Activated CD4-positive, alpha-beta T cell treated with anti-CD3 and anti-CD28 coated beads, Interleukin-2, amount 10 ng/mL, durations not matched to agents 7 days and 5 days (primary cell): Measurements from ENCODE around the gene NEDD1. TPM values are rescaled to one million over a fixed set of nuclear protein-coding genes. Genes with fewer than 3 reads are reported as not detected.

Experiments
- CTCF ChIA-PET: fragments of 350-600 bp; sonication (Branson Sonifier 250); formaldehyde crosslinking; loops from one replicate; lab custom pipeline; 2021; ENCODE audit warnings: antibody characterized with exemption; lab: Charles Lee
- POLR2A ChIA-PET: fragments of 350-600 bp; sonication (Branson Sonifier 250); formaldehyde crosslinking; loops from one replicate; lab custom pipeline; 2021; ENCODE audit warnings: antibody characterized with exemption; lab: Charles Lee
- DNase-seq: peaks from one replicate; pipeline ENCODE4 v3.0.0-alpha.2; 2020
- H3K27ac Mint-ChIP-seq: one replicate; pipeline ENCODE4 v1.8.0; 2021; ENCODE audit warnings: mild to moderate bottlenecking, moderate library complexity, mixed read lengths
- H3K27me3 Mint-ChIP-seq: one replicate; pipeline ENCODE4 v1.8.0; 2021; ENCODE audit warnings: mixed read lengths
- H3K36me3 Mint-ChIP-seq: one replicate; pipeline ENCODE4 v1.8.0; 2021; ENCODE audit warnings: low read depth, mixed read lengths
- H3K4me1 Mint-ChIP-seq: one replicate; pipeline ENCODE4 v1.8.0; 2021; ENCODE audit warnings: mixed read lengths
- H3K4me3 Mint-ChIP-seq: one replicate; pipeline ENCODE4 v1.8.0; 2021; ENCODE audit warnings: mild to moderate bottlenecking, moderate library complexity, mixed read lengths
- H3K9me3 Mint-ChIP-seq: one replicate; pipeline ENCODE4 v1.8.0; 2021; ENCODE audit warnings: mixed read lengths
- total RNA-seq, 2 experiments: library from RNA; stranded (reverse); gene quantifications; one replicate each; pipeline ENCODE4 v1.2.3, GENCODE V29; 2021

The NEDD1 gene
- total RNA-seq, 2 experiments from 2014 or later = 46.2 to 48.7 TPM

DNA sequence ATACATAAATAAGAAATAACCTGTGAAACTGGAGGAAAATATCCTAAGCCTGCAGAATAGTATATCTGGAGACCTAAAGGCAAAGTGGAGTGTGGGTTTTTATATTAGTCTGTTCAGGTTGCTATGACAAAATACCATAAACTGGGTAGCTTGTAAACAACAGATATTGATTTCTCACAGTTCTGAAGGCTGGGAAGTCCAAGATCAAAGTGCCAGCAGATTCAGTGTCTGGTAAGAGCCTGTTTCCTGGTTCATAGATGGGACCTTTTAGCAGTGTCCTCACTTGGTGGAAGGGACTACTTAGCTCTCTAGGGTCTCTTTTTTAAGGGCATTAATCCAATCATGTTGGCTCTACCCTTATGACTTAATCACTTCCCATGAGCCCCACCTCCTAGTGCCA, 25.4 kb upstream of the NEDD1 start:
- Mint-ChIP-seq H3K9me3 (no peaks in the 10 kb centered on the region), H3K27me3 (peaks cover 2% of the 10 kb centered on the region), H3K27ac (no peak overlapping the region), H3K36me3 (no peaks in the 10 kb centered on the region), H3K4me3 (no peak overlapping the region), H3K4me1 (no peaks in the 10 kb centered on the region)
- ChIA-PET CTCF (no interaction called here), POLR2A (no interaction called here)
- no peak for DNase-seq

DNA sequence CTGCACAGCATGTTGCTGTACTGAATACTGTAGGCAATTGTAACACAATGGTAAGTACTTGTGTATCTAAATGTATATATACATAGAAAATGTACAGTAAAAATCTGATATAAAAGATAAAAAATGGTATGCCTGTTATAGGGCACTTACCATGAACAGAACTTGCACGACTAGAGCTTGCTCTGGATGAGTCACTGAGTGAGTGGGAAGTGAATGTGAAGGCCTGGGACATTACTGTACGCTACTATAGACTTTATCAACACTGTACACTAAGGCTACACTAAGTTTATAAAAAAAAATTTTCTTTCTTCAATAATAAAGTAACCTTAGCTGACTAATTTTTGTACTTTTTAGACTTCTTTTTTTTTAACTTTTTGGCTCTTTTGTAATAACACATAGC, 24.2 kb upstream of the NEDD1 start:
- no peak for DNase-seq
- Mint-ChIP-seq H3K4me3 (no peak overlapping the region), H3K27ac (no peak overlapping the region), H3K4me1 (no peaks in the 10 kb centered on the region), H3K9me3 (no peaks in the 10 kb centered on the region), H3K36me3 (no peaks in the 10 kb centered on the region), H3K27me3 (peaks cover 2% of the 10 kb centered on the region)
- ChIA-PET CTCF (interaction anchor here (0.6 to 1.0 kb wide), 2 partner anchors 13 to 26 kb away, joined by 3 to 4 read pairs; no protein-coding TSS in a partner anchor), POLR2A (no interaction called here)

DNA sequence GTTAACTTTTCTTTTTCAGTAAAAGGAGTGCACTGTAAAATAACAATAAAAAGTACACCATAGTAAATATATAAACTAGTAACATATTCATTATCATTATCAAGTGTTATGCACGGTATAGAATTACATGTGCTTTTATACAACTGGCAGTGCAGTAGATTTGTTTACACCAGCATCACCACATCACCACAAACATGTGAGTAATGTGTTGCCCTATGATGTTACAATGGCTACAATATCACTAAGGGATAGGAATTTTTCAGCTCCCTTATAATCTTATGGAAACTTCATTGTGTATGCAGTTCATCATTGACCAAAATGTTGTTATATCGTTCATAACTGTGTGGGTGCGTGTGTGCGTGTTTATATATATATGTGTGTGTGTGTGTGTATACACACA, 23.5 kb upstream of the NEDD1 start:
- Mint-ChIP-seq H3K4me3 (no peak overlapping the region), H3K27ac (no peak overlapping the region), H3K36me3 (no peaks in the 10 kb centered on the region), H3K9me3 (no peaks in the 10 kb centered on the region), H3K4me1 (no peaks in the 10 kb centered on the region), H3K27me3 (peaks cover 2% of the 10 kb centered on the region)
- ChIA-PET CTCF (interaction anchor here (1.0 kb wide), 1 partner anchor 14 kb away, joined by 3 read pairs; no protein-coding TSS in a partner anchor), POLR2A (no interaction called here)
- DNase-seq = no peak

DNA sequence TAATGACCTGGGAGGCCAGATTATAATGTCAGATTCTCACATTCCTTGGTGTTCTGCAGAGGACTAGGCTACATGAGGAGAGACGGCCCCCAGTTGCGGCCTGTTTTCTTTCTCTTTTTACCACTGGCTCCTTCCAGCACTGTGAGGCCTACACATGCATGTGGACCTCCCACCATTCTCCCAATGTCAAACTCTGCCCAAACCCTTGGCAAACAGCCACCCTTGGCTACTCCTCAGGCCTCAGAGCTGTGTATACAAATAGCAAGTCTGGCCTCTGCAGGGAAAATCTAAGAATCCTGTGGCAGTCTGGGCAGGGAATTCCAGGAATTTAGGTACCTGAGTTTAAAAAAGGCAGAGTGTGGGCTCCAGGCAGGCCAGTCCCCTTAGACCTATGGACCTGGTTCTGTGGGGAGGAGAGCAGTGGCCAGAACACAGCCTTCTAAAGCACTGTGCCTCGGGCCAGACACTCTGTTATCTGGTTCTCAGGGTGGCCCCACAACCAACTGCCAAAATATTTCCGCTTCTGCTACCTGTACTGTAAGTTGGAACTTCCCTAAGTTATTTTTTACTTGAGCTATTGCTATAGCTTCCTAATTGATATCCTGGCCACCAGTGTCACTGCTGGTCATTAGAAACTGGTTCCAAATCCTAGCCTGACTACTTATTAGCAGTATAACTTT, 19.9 kb upstream of the NEDD1 start:
- no peaks in the 10 kb centered on the region for H3K4me1 Mint-ChIP-seq
- no peaks in the 10 kb centered on the region for H3K9me3 Mint-ChIP-seq
- peaks cover 8% of the 10 kb centered on the region for H3K27me3 Mint-ChIP-seq
- no peaks in the 10 kb centered on the region for H3K36me3 Mint-ChIP-seq
- no peak overlapping the region for H3K27ac Mint-ChIP-seq
- ChIA-PET POLR2A (no interaction called here), CTCF (interaction anchor here (1.1 kb wide), 1 partner anchor 89 kb away, joined by 3 read pairs; no protein-coding TSS in a partner anchor)
- no peak overlapping the region for H3K4me3 Mint-ChIP-seq
- no peak for DNase-seq

DNA sequence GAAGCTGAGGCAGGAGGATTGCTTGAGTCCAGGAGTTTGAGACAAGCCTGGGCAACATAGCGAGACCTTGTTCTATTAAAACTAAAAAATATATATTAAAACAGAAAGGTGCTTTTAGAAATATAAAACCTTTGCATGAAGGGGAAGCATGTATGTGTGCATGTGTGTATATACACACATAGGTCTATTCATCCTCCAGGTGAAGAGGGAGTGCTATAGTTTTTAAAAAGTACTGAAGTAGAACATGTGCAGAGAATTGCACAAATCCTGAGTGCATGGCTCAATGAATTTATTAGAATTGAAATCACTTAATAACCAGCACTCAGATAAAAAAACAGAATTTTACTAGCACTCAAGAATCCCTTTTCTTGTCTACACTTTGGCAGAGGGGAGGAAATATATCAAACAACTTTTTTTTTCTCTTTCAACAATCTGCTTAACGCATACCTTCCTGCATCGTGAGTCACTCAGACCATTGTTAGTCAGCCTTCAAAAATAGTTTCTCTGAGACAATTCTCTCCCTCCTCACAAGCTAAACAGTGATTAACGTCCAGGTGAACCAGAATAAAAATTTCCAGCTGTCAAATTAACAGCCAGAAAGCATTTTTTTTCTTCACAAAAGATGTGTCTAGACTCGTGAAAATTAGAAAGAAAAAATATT, 17.7 kb upstream of the NEDD1 start:
- CTCF ChIA-PET = no interaction called here
- Mint-ChIP-seq H3K9me3 (peaks cover 5% of the 10 kb centered on the region), H3K36me3 (no peaks in the 10 kb centered on the region), H3K27ac (no peak overlapping the region), H3K4me1 (no peaks in the 10 kb centered on the region), H3K4me3 (no peak overlapping the region), H3K27me3 (peaks cover 11% of the 10 kb centered on the region)
- POLR2A ChIA-PET = no interaction called here
- no peak for DNase-seq

DNA sequence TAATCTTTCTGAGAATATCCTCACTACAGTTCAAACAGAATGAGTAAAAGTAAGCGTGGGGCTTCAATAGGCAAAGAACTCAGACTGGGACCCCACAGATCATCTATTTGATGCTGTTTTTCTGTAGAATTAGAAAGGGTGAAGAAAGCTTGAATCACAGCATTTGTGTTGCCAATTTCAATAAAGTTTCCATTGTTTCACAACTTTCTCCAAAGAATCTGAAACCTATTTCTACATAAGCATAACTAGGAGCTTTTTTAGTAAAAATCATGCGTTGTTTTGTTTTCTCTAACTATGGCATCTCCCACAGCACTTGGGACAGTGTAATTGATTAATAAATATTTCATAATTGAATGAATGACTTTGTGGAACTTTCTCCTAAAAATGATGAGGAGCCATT, 16.7 kb upstream of the NEDD1 start:
- POLR2A ChIA-PET = no interaction called here
- Mint-ChIP-seq H3K36me3 (no peaks in the 10 kb centered on the region), H3K4me3 (no peak overlapping the region), H3K9me3 (peaks cover 5% of the 10 kb centered on the region), H3K27ac (no peak overlapping the region), H3K27me3 (peaks cover 11% of the 10 kb centered on the region), H3K4me1 (no peaks in the 10 kb centered on the region)
- no peak for DNase-seq
- CTCF ChIA-PET = no interaction called here

DNA sequence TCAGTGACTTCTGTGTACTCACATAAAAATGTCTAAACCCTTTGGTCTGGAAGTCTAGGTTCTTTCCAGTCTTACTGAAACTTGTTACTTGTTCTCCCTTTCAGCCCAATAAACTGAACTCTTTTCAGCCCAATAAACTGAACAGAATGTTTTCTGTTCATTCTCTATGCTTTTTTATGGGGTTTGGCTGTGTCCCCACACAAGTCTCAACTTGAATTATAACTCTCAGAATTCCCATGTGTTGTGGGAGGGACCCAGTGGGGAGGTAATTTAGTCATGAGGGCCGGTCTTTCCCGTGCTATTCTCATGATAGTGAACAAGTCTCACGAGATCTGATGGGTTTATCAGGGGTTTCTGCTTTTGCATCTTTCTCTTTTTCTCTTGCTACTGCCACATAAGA, 15.0 kb upstream of the NEDD1 start:
- ChIA-PET CTCF (no interaction called here), POLR2A (no interaction called here)
- H3K27ac Mint-ChIP-seq = no peak overlapping the region
- peaks cover 5% of the 10 kb centered on the region for H3K9me3 Mint-ChIP-seq
- H3K4me3 Mint-ChIP-seq = no peak overlapping the region
- peaks cover 14% of the 10 kb centered on the region for H3K27me3 Mint-ChIP-seq
- H3K4me1 Mint-ChIP-seq = no peaks in the 10 kb centered on the region
- no peak for DNase-seq
- H3K36me3 Mint-ChIP-seq = no peaks in the 10 kb centered on the region

DNA sequence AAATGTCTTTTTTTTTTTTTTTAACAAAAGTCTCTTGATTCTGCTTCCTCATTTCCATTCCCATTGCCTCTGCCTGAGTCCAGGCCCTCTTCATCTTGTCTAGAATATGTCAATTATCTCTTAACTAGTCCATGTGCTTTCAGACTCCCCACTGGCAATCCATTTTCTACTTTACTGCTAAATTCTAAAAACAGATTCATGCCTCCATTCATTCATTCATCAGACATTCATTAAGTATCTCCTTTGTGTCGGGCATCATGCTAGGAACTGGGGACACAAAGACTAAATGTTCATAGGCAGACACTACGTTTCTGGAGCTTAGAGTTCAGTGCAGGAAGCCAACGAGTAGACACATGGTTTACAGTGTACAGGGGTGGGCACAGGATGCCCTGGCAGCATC, 9.6 kb upstream of the NEDD1 start:
- ChIA-PET POLR2A (no interaction called here), CTCF (no interaction called here)
- Mint-ChIP-seq H3K27me3 (peaks cover 4% of the 10 kb centered on the region), H3K36me3 (no peaks in the 10 kb centered on the region), H3K9me3 (peaks cover 5% of the 10 kb centered on the region), H3K4me1 (no peaks in the 10 kb centered on the region), H3K4me3 (no peak overlapping the region), H3K27ac (no peak overlapping the region)
- DNase-seq = no peak

DNA sequence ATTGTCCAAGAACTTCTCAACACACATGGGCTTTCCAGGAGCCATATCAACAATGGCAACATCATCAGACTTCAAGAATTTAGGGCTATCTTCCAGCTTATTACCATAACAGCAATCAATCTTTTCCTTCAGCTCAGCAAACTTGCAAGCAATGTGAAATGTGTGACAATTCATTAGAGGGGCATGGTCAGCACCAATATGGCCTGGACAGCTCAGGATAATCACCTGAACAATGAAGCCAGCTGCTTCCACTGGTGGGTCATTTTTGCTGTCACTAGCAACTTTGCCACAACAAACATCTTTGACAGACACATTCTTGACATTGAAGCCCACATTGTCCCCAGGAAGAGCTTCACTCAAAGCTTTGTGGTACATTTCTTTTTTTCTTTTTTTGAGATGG, 5.9 kb upstream of the NEDD1 start:
- POLR2A ChIA-PET = no interaction called here
- Mint-ChIP-seq H3K9me3 (no peaks in the 10 kb centered on the region), H3K4me3 (no peak overlapping the region), H3K27ac (no peak overlapping the region), H3K4me1 (peaks cover 3% of the 10 kb centered on the region), H3K36me3 (no peaks in the 10 kb centered on the region), H3K27me3 (peaks cover 13% of the 10 kb centered on the region)
- CTCF ChIA-PET = no interaction called here
- no peak for DNase-seq

DNA sequence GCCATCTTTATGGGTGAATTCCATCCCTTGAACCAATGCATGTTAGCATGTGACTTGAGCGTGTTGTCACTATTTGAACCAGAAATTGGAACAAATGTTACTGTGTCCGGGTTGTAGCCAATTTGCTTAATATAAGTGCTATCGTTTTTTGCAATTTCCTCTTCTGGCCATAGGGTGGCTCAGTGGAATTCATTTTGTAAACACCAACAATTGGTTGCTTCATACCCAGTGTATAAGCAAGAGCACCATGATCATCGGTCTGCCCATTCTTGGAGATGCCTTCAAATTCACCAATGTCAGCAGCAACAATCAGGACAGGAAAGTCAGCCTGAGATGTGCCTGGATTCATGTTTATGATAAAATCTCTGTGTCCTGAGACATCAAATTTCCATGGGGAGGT, 5.0 kb upstream of the NEDD1 start:
- H3K4me1 Mint-ChIP-seq = peaks cover 7% of the 10 kb centered on the region
- CTCF ChIA-PET = no interaction called here
- POLR2A ChIA-PET = no interaction called here
- no peaks in the 10 kb centered on the region for H3K36me3 Mint-ChIP-seq
- no peak for DNase-seq
- no peak overlapping the region for H3K27ac Mint-ChIP-seq
- peaks cover 10% of the 10 kb centered on the region for H3K27me3 Mint-ChIP-seq
- no peaks in the 10 kb centered on the region for H3K9me3 Mint-ChIP-seq
- no peak overlapping the region for H3K4me3 Mint-ChIP-seq

DNA sequence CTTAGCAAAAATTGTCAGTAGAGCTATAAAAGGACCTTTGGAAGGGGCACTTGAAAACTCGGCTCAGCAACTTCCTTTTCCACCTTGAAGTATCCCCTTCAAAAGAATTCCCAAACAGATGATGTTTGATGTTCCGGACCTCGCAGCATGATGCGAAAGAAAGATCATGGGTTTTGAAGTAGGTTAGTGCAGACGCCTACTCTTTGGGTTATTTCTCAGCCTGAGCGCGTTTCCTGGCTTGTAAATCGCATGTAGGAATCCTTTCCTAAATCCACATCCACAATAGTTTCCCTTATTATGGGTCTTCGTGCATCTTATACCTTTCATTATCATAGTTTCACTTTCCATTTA, 584 bp upstream of the NEDD1 start:
- peaks cover 10% of the 10 kb centered on the region for H3K27me3 Mint-ChIP-seq
- ChIA-PET POLR2A (no interaction called here), CTCF (no interaction called here)
- H3K36me3 Mint-ChIP-seq = peaks cover 32% of the 10 kb centered on the region
- no peaks in the 10 kb centered on the region for H3K9me3 Mint-ChIP-seq
- H3K4me1 Mint-ChIP-seq = peaks cover 42% of the 10 kb centered on the region
- H3K4me3 Mint-ChIP-seq = peak overlapping the region; percentile 86
- peak overlapping the region; percentile 99 for H3K27ac Mint-ChIP-seq
- DNase-seq = no peak

DNA sequence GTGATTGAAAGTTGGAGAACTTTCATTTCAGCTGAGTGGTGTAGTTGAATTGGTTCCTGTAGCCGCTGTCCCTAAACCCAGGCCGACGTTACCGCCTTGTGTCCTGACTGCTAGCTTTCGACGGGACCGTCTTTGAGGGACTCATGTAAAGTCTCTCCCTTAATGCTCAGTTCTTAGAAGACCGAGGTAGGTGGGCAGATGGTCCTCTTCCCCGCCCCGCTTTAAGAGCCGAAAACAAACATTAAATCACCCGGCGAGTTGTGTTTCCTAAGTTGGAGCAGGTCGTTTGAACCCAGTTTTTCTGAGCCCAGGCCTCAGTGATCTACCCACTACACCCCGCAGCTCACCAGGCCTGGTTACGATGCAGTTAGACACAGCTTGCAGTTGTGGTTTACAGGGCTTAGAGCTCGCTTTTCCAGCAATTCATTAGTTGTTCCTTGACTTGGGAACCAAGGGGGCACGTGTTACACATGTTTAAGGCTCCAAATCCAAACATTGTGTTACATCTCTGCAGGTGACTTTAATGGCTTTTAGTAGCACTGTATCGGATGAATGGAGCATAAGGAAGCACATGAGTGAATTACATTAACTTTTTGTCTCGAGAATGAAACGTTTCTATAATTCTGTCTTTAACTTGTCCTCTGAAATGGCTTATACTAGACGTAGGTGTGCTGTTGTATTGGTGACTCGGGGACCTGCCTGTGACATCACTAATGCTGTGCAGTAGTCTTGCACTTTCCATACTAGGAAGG, 790 bp downstream of the NEDD1 start:
- ChIA-PET POLR2A (no interaction called here), CTCF (interaction anchor here (1.3 kb wide), 1 partner anchor 17 kb away, joined by 3 read pairs; no protein-coding TSS in a partner anchor)
- peak; percentile 45 for DNase-seq
- peaks cover 37% of the 10 kb centered on the region for H3K36me3 Mint-ChIP-seq
- peak overlapping the region; percentile 99 for H3K27ac Mint-ChIP-seq
- peak overlapping the region; percentile 86 for H3K4me3 Mint-ChIP-seq
- no peaks in the 10 kb centered on the region for H3K9me3 Mint-ChIP-seq
- peaks cover 10% of the 10 kb centered on the region for H3K27me3 Mint-ChIP-seq
- H3K4me1 Mint-ChIP-seq = peaks cover 47% of the 10 kb centered on the region

DNA sequence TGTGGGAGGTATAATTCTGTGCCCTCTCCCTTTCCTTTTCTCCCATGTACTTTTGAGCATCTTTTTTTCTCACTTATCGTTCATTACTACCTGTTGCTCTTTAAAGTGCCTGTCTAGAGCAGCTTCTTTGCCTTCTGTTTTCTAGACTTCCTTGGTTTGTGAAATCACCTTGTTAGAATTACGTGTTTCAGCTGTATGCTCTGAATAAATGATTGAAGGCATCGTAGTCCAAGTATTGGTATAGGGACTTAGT, 1.3 kb downstream of the NEDD1 start:
- Mint-ChIP-seq H3K4me3 (peak overlapping the region; percentile 86), H3K27me3 (peaks cover 10% of the 10 kb centered on the region), H3K36me3 (peaks cover 42% of the 10 kb centered on the region), H3K9me3 (no peaks in the 10 kb centered on the region), H3K27ac (peak overlapping the region; percentile 99), H3K4me1 (peaks cover 49% of the 10 kb centered on the region)
- POLR2A ChIA-PET = no interaction called here
- CTCF ChIA-PET = interaction anchor here (1.3 kb wide), 1 partner anchor 17 kb away, joined by 3 read pairs; no protein-coding TSS in a partner anchor
- no peak for DNase-seq
